GOT3 (cell line): ENCODE results near the gene KIF5A.

Experiments
- DNase-seq: peaks from one replicate; lab custom pipeline; 2025; ENCODE audit warnings: mixed read lengths; lab: John Stamatoyannopoulos, UW

Gene KIF5A

DNA sequence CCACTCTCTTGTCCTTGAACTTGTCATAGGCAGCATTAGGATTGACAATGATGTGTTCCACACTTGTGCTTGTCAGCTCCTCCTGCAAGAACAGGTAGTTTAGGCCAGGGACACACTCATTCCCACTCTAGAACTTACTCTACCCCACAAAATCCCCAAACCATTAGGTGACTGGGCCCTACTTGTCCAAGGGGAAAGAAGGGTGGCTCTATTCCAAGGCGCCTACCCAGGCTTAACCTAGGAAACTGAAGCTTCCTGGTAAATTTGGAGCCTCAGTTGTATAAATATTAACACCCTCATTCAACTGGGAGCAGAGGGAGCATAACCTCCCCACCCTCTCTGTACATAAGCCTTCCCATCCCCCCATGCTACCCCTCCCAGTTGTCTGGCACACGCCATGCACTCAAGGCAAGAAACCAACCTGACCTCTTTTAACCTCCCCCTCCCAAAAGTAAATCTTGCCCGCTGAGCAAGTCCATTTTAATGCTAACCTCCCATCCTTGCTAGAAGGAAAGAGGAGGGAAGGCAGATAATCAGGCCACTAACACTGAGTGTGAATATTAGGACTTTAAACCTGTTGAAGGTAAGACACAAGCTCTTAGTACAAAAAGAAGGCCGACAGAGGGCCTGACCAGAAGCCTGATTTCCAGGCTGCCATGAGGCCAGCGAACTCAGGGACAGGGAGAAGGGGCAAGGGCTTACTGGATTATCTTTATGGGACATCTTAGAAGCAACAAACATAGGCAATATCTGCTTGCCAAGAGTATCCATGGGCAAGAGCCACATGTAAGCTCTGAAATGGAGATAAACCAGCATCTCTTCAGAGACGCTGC lies 13.9 kb upstream of the KIF5A start:
- no peak for DNase-seq

DNA sequence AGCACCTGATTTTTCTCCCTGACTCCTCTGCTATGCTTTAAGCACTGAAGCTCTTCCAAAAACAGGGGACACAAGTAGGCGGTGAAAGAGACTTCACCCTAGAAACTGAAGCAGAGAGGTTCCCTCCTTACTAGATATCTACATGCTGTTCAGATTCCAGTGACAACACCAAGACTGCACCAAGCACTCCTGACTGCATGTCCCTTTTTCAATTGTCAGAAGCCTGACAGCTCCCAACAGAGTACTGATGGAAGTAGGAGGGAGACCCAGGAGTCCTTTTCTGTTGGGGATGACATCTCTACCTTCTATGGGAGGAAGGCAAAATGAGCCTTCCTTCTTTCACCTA lies 13.3 kb upstream of the KIF5A start:
- no peak for DNase-seq

GRCh38 chr12:57539134-57539768 lies 10.6 kb upstream of the KIF5A start:
- no peak for DNase-seq

DNA sequence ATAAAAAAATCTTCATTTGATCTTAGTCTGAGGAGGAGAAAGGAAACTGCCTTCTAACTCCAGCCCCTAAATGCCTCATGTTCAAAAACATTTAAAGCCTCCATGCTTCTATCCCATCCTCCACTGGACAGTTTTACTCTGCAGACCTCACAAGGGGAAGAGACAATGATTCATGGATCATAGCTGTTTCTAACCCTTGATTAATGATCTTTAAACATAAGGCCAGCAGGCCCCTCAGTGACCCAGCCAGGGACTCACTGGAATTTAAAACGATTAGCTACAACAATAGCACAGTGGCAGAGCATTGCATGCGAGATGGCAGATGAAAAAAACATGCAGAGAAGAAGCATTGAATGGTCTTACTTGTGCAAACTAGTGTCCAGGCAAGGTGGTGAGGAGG lies 8.8 kb upstream of the KIF5A start:
- no peak for DNase-seq

GRCh38 chr12:57541717-57542116 lies 8.1 kb upstream of the KIF5A start:
- no peak for DNase-seq

DNA sequence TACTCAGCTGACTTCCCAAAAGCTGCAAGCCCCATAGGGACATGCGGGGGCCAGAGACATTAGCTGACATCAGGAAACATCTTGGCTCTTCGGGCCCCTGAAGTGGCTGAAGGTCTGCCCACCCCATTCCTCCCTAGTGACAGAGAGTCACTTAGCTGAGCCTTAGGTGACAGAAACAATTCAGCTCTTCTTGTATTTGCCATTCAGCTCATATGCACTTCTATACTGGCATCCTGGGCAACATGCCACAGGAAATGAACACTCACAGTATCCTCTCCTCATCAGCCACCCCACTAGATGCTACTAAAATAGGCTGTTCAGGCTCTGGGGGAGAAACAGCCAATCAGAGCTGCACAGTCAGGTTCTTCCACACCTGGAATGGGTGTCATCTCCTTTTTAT lies 6.3 kb upstream of the KIF5A start:
- no peak for DNase-seq

DNA sequence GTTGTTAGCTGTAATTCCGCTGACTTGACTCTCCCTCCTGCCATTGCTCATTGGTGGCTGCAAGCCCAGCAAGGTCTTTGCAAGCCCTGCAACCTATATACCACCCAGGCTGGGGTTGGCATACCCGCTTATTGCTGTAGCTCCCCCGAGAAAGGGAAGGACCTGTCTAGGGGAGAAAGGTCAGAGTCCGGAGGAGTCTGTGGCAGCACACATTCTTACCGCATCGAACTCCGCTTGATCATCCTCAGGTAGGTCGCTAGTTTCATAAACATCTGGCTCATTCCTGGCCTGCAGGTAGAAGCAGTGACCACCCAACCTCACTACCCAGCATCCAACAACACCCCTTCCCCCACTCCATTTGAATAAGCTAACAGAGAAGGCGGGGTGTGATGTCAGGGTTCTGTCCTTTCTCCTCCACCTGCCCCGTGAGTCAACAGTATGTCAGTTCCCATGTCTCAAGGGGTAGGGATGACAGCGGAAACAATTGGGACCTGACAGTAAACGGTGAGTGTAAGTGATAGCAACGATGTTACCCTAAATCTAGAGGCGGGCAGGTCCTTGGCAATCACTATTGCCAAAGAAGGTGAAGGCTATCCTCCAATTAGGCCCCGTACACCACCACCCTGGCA lies 3.9 kb upstream of the KIF5A start:
- DNase-seq = no peak

DNA sequence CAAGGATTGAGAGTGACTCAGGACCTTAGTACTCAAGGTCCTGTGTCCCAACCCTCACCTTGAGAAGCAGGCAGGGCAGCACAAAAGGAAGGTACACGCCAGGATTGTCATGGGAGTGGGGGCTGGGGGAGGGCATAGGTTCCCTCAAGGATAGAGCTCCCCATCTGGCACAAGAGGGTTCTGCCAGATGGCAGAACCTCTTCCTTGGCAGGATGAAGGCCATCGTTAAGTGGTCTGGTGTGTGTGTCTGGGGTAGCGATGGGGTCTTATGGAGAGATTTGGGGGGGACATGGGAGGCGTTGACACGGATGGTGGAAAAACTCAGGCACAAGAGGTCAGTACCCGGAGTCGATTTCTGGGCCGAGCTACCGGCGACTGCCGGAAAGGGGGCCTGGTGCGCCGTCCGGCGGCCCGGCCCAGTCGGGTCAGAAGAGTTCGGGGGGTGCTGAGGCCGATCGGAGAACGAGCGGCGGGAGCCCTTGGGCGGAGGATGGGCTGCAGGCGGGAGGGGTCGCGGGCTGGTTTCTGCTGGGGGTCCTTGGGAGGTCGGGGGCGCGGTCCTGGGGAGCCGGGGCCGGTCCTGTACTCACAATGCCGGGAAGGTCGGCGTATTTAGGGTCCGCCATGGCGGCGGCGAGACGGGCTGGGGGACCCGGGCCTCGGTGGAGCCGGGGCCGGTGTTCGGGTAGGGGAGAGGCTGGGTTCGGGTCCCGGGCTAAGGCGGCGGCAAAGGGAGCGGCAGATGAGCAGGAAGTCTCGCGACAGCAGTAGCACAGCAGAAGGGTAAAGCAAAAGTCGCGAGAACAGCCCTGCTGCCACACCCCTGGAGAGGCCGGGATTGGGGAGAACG lies 3.2 kb upstream of the KIF5A start, which contains the start of gene DCTN2:
TSS of gene DCTN2 (minus strand) at position 755 of the 850 bp plus-strand sequence. CDS start at position 626, 129 bp downstream.
- DNase-seq = peak; percentile 100

DNA sequence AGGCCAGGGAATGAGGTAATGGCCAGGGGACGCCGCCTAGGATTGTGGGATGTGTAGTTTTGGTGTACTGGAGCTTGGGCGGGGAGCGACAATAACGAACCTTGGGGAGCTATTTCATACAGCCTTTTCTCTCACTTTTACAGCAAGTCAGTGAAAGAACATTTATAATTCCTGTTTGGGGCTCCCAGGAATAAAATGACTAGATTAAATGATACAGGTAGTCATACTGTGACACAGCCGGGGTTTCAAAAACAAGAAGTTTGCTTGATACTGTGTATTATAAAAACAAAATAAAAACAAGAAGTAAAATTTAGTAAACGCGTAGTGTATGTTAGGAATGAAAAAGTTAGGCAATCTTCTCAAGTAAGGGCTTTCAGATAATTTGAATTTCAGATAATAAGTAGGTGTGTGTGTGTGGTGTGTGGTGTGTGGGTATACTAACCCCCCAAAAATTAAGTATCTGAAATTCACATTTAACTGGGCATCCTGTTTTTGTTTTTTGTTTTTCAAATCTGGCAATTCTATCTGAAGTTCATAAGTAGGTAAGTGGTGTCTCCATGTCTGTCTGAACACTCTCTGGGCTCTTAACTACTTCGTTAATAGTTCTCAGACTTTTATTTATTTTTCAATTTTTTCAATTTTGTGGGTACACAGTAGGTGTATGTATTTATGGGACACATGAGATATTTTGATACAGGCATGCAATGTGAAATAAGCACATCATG lies 2.4 kb upstream of the KIF5A start:
- no peak for DNase-seq

GRCh38 chr12:57548013-57548315 lies 1.9 kb upstream of the KIF5A start:
- no peak for DNase-seq

- no peak for DNase-seq
Measured at GRCh38 chr12:57548488-57548887, 1.4 kb upstream of the KIF5A start.

DNA sequence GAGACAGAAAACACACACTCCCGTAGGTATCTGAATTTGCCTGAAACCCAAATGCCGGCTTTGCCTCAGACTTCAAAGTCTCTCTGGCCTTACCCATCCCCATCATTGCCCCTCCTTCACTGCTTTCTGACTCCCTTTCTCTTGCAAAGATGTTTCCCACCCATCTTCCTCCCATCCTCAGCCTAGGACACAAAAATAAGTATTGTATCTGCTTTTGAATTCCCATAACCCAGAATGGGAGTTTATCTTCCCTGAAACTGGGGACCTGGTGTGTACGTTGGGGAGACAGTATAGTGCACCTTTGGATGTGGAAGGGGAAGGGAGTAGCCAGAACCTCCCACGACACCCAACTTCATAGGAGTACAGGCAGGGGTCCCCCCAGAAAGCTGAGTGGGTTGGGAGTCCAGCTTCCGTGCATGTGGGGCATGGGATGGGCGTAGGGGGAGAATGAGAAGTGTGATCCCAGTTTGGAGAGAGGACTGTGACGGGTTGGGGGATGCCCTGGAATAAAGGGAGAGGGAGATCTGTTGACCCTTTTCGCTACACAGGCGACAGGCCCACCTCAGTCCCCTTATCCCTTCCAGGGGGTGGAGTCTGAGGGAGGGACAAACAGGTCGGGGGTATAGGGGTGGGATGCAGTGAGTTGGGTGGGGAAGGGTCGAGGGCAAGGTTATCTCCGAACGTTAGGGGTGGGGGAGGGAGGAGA lies 488 bp upstream of the KIF5A start:
- DNase-seq = no peak

DNA sequence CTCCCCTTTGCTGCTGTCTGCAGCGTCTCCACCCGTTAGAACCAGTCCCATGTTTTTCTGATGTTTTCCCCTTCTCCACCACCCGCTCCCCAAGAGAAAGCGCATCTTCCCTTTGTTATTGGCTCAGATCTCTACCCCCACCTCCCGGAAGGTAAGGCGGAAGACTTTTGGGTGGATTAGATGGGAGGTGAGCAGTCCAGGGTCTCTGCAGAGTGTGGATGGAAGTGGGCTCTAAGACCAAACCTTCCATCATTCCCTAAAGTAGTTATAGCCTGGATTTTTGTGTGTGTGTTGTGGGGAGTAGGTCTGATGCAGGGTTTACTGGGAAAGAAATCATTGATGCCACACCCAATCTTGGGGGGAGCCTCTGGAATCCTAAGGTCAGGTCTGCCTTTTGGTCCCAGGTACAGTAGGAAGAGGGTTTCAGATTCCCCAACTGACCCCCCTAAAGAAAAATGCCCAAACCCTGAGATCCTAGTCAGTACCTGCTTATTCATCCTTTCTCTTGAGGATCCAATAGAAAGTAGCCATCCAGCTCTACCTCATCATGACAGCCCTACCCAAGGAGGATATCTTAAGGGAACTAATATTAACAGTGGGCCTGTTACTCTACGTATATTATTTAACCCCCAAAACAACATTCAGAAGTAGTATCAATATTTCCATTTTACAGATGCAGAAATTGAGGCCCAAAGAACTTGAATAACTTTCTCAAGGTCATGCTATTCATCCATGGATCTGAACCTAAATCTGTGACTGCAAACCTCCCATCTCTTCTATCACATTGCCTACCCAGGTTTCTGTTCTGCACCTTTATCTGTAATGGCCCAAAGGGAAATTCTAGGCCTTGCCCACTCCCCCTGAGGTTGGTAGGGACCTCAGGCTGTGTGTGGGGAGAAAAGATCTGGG lies 1.1 kb downstream of the KIF5A start:
- DNase-seq = no peak

DNA sequence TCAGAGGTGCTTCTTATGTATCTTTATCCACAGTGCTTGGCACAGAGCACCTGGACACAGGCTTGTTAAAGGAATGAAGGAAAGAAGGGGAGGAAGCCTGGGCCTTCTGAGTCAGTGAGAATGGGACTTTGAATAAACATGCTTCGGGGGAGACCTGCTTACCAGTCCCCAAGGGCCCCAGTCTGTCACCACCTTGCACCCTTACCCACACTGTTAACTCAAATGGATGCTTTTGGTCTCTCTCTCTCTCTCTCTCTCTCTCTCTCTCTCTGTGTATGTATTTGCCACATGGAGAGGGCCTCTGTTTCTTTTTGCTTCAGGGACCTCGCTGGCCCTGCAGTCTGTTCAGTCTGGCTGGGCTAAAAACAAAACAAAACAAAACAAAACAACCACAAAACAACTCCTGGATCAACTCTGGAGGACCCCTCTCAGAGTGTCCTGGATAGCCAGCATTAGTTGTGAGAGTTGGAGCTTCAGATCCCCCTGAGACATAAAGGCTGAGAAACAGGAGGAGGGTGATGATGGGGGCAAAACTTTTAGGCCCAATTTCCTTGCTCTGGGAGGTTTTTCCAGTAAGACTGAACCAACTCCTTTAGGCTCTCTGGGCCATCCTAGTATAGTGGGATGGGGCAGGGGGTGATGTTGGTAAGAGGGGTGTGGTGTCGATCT lies 1.9 kb downstream of the KIF5A start:
- DNase-seq = no peak

GRCh38 chr12:57552306-57552651 lies 2.4 kb downstream of the KIF5A start:
- no peak for DNase-seq

GRCh38 chr12:57552835-57553313 lies 3.0 kb downstream of the KIF5A start:
- no peak for DNase-seq

- DNase-seq = no peak
Measured at GRCh38 chr12:57553343-57554202, 3.7 kb downstream of the KIF5A start.

- no peak for DNase-seq
Measured at GRCh38 chr12:57554453-57554852, 4.6 kb downstream of the KIF5A start.
